Prostate gland (tissue), 2 donors: ENCODE measurements around the gene ACOT11. TPM values are rescaled to one million over a fixed set of nuclear protein-coding genes. Genes with fewer than 3 reads are reported as not detected.
"Not testable (repeated sequence)": the region's sequence is repeated elsewhere in the genome, so short reads cannot be mapped to it uniquely, and the experiment has no call there.

Source experiments
- DNase-seq: peaks from one replicate; pipeline ENCODE4 v3.0.0-alpha.2; 2019; ENCODE audit warnings: low spot score
- H3K27ac ChIP-seq, 2 donors: fragments of 200-600 bp; sonication (generic); 2 replicates each; pipeline ENCODE4 v1.5.1; 2017 to 2019
- H3K27me3 ChIP-seq: fragments of 200-600 bp; sonication (generic); replicated peaks from 2 replicates; pipeline ENCODE4 v1.5.1; 2019; ENCODE audit not compliant: insufficient read depth
- H3K36me3 ChIP-seq, 2 donors: fragments of 200-600 bp; sonication (generic); 1 replicate in 1 of 2; 2 replicates in 1 of 2; pipeline versions ENCODE4 v1.5.1 to v1.8.1; 2017 to 2019
- H3K4me1 ChIP-seq: fragments of 200-600 bp; sonication (generic); replicated peaks from 2 replicates; pipeline ENCODE4 v1.5.1; 2019
- H3K4me3 ChIP-seq, 2 donors: fragments of 200-600 bp; sonication (generic); 2 replicates each; pipeline ENCODE4 v1.5.1; 2017 to 2019
- H3K9me3 ChIP-seq: fragments of 200-600 bp; sonication (generic); 2 replicates; pipeline ENCODE4 v1.5.1; 2017
- POLR2A ChIP-seq: fragments of 450-650 bp; IDR thresholded peaks from one replicate; pipeline ENCODE4 v1.6.1; 2016; ENCODE audit warnings: antibody characterized with exemption, mild to moderate bottlenecking
- POLR2AphosphoS5 ChIP-seq: sonication (generic); formaldehyde crosslinking; IDR thresholded peaks from one replicate; pipeline ENCODE4 v1.6.1; 2017; ENCODE audit warnings: antibody characterized with exemption
- WGBS: methylation state at CpG from one replicate; pipeline ENCODE4 v1.1.5; 2018; 5-methylcytosine and 5-hydroxymethylcytosine counted together
- intact Hi-C: fragments of 100-400 bp; cut with DNase I; formaldehyde crosslinking; loops from one replicate; pipeline ENCODE4 v1.14.2; 2022
- total RNA-seq, 2 donors: library from RNA; depleted of rRNA; stranded (reverse); fragments of >200 nt; gene quantifications; one replicate each; pipeline ENCODE4 v1.1.0, GENCODE V29; 2016
- TF ChIP-seq, protein P1 (sequence below), 4 experiments: fragments of 200-600 bp in 2 of 4; fragments of 450-650 bp in 2 of 4; sonication (generic) in 2 of 4; IDR thresholded peaks; 1 replicate in 3 of 4; 2 replicates in 1 of 4; pipeline ENCODE4 v1.5.1; 2016 to 2019; ENCODE audit warnings: antibody characterized with exemption in 4 of 4, mild to moderate bottlenecking in 2 of 4, moderate library complexity in 2 of 4

ACOT11 gene
- total RNA-seq, 2 donors from 2014 or later = 6.7 to 18.6 TPM

DNA sequence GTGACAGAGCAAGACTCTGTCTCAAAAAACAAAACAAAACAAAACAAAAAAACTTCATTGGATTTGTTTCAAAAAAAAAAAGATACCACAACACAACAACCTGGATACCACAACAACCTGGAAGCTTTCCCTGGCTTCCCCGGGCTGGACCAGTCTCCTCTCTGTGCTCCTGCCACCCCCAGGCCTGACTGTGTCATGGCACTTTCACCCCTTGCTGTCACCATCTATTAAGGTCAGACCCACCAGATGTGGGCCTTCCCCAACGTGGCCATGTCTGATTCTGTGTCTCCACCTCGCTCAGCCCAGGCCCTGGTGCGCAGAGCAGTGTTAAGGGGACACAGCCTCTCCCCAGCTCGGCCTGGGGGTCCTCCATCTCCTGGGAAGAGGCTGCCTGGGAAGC lies 28.3 kb upstream of the ACOT11 start:
- Histone ChIP-seq H3K4me1 (no peaks in the 10 kb centered on the region), H3K9me3 (no peaks in the 10 kb centered on the region), H3K27ac (no peak overlapping the region), H3K36me3 (no peaks in the 10 kb centered on the region), H3K4me3 (no peak overlapping the region), H3K27me3 (no peaks in the 10 kb centered on the region)
- intact Hi-C loops = no loop called here
- 75% methylated on average over 5 of the region's 5 CpGs for WGBS
- TF ChIP-seq POLR2AphosphoS5 = no peak
- TF ChIP-seq, protein P1, sequence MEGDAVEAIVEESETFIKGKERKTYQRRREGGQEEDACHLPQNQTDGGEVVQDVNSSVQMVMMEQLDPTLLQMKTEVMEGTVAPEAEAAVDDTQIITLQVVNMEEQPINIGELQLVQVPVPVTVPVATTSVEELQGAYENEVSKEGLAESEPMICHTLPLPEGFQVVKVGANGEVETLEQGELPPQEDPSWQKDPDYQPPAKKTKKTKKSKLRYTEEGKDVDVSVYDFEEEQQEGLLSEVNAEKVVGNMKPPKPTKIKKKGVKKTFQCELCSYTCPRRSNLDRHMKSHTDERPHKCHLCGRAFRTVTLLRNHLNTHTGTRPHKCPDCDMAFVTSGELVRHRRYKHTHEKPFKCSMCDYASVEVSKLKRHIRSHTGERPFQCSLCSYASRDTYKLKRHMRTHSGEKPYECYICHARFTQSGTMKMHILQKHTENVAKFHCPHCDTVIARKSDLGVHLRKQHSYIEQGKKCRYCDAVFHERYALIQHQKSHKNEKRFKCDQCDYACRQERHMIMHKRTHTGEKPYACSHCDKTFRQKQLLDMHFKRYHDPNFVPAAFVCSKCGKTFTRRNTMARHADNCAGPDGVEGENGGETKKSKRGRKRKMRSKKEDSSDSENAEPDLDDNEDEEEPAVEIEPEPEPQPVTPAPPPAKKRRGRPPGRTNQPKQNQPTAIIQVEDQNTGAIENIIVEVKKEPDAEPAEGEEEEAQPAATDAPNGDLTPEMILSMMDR (IDR thresholded peaks at IDR 0.05) = no peak
- no peak for TF ChIP-seq POLR2A
- DNase-seq = no peak

DNA sequence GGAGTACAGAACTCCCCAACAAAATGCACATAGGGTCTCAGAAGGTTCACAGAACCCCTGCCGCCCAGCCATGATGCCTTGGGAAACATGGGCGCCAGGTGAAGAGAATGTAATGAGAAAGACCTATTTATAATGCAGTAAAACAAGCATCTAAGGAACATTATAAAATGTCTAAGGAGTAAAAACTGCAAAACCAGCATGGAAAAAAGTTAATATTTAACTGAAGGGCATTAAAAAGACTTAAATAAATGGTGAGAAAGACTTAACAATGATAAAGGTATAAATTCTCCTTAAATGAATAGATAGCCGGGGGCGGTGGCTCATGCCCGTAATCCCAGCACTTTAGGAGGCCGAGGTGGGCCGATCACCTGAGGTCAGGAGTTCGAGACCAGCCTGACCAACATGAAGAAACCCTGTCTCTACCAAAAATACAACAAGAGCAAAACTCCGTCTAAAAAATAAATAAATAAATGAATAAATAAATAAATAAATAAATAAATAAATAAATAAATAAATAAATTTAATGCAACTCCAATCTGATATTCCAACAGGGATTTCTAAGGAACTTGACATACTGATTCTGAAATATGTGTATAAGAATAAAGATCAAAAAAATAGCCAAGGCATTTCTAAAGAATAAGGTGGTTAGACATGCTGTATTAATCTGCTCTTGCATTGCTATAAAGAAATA lies 27.3 kb upstream of the ACOT11 start:
- 62% methylated on average over 9 of the region's 9 CpGs for WGBS
- Histone ChIP-seq H3K27me3 (no peaks in the 10 kb centered on the region), H3K4me1 (no peaks in the 10 kb centered on the region), H3K4me3 (no peak overlapping the region), H3K36me3 (no peaks in the 10 kb centered on the region), H3K9me3 (no peaks in the 10 kb centered on the region), H3K27ac (no peak overlapping the region)
- intact Hi-C loops = no loop called here
- no peak for TF ChIP-seq POLR2AphosphoS5
- TF ChIP-seq, protein P1 (IDR thresholded peaks at IDR 0.05) = no peak
- TF ChIP-seq POLR2A = no peak
- no peak for DNase-seq

DNA sequence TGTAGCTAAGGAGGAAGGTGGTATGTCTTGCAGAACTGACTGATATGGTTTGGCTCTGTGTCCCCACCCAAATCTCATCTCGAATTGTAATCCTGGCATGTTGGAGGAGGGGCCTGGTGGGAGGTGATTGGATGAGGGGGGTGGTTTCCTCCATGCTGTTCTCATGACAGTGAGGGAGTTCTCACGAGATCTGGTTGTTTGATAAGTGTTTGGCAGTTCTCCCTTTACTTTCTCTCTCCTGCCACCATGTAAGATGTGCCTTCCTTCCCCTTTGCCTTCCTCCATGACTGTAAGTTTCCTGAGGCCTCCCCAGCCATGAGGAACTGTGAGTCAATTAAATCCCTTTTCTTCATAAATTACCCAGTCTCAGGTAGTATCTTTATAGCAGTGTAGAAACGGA lies 21.5 kb upstream of the ACOT11 start:
- intact Hi-C loops, H3K9me3 ChIP-seq, H3K27me3 ChIP-seq, H3K36me3 ChIP-seq, DNase-seq, H3K27ac ChIP-seq, H3K4me3 ChIP-seq, H3K4me1 ChIP-seq: not testable (repeated sequence)
- WGBS = 78% methylated on average over 3 of the region's 3 CpGs

DNA sequence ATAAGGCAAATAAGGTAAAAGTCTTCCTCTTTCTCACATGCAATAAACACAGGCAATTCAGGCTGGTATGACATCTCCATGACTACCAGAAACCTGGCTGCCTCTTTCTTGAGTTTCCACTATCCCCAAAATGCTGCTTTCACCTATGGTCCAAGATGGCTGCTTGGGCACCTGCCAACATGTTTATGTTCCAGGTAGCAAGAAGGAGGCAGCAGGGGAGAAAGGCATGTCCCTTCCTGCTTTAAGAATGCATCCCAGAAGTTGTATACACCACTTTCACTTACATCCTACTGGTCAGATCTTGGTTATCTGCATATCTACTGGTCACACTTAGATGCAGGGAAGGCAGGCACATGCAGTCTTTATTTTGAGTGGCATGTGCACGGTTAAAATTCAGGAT lies 19.4 kb upstream of the ACOT11 start:
- no peak overlapping the region for H3K4me3 ChIP-seq
- no peak for DNase-seq
- WGBS = 48% methylated on average over 1 of the region's 1 CpG
- intact Hi-C loops = no loop called here
- no peaks in the 10 kb centered on the region for H3K9me3 ChIP-seq
- TF ChIP-seq POLR2AphosphoS5 (no peak), POLR2A (no peak)
- TF ChIP-seq, protein P1 (IDR thresholded peaks at IDR 0.05) = no peak
- no peak overlapping the region for H3K27ac ChIP-seq
- no peaks in the 10 kb centered on the region for H3K36me3 ChIP-seq
- H3K27me3 ChIP-seq = no peaks in the 10 kb centered on the region
- H3K4me1 ChIP-seq = no peaks in the 10 kb centered on the region

DNA sequence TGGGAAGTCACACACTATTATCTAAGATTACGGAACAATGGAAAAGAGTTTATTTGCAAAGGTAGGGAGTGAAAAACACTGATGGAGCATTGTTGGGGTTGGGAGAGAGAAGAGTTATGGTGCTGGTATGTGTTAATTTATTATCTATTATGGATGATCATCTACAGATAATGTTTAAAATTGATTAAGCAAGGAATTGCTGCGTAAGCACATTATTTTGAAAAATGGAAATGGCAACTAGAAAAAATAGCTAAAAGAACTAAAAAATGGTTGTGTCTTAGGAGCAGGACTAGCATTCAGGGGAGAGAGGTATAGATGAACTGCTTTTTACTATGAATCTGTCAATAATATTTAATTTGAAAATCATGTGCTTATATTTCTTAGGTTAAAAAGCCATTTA lies 16.0 kb upstream of the ACOT11 start:
- DNase-seq = no peak
- 97% methylated on average over 2 of the region's 2 CpGs for WGBS
- Histone ChIP-seq H3K9me3 (no peaks in the 10 kb centered on the region), H3K4me3 (no peak overlapping the region), H3K27ac (no peak overlapping the region), H3K4me1 (no peaks in the 10 kb centered on the region), H3K27me3 (no peaks in the 10 kb centered on the region), H3K36me3 (no peaks in the 10 kb centered on the region)
- no peak for TF ChIP-seq POLR2A
- TF ChIP-seq, protein P1 (IDR thresholded peaks at IDR 0.05) = no peak
- TF ChIP-seq POLR2AphosphoS5 = no peak
- intact Hi-C loops = no loop called here

DNA sequence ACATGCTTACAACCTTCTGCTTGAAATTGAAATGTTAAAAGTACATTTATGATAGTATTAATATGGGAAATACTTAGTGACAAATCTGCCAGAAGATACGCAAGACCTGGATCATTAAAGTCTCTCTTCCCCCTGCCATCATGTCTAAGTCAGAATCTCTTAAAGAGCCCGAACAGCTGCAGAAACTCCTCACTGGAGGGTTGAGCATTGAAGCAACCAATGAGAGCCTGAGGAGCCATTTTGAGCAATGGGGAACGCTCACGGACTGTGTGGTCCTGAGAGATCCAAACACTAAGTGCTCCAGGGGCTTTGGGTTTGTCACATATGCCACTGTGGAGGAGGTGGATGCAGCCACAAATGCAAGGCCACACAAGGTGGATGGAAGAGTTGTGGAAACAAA lies 11.4 kb upstream of the ACOT11 start:
- intact Hi-C loops, H3K4me3 ChIP-seq, H3K4me1 ChIP-seq, H3K27ac ChIP-seq, DNase-seq, H3K36me3 ChIP-seq, H3K27me3 ChIP-seq, H3K9me3 ChIP-seq: not testable (repeated sequence)
- 91% methylated on average over 4 of the region's 4 CpGs for WGBS
